Neural cell (in vitro differentiated cells): ENCODE results near the gene PPP1R3D. TPM values are rescaled to one million over a fixed set of nuclear protein-coding genes. Genes with fewer than 3 reads are reported as not detected.
A peak's percentile ranks its signal among the peaks of the same experiment; 100 is the strongest.

Experiments
- H2AFZ ChIP-seq: fragments of 200-600, 300-800 bp; sonication (generic), shearing (Covaris generic); 2 replicates; pipeline ENCODE4 v1.6.0; 2014; ENCODE audit warnings: low read depth, mild to moderate bottlenecking, antibody characterized with exemption, low read length, moderate library complexity
- H3F3A ChIP-seq: fragments of 200-600 bp; shearing (Covaris generic); 2 replicates; pipeline ENCODE4 v1.6.1; 2016; ENCODE audit warnings: mild to moderate bottlenecking, moderate library complexity, mixed read lengths, antibody characterized with exemption, low read length; ENCODE audit not compliant: insufficient read depth, poor library complexity, severe bottlenecking
- H3K27ac ChIP-seq: fragments of 200-600, 300-800 bp; sonication (generic), shearing (Covaris generic); 2 replicates; pipeline ENCODE4 v1.5.1; 2014; ENCODE audit warnings: mild to moderate bottlenecking, low read length, moderate library complexity
- H3K27me3 ChIP-seq: fragments of 300-800, 200-600 bp; sonication (generic), shearing (Covaris generic); 2 replicates; pipeline ENCODE4 v1.6.0; 2014; ENCODE audit warnings: mild to moderate bottlenecking, low read depth, low read length, moderate library complexity; ENCODE audit not compliant: insufficient read depth
- H3K36me3 ChIP-seq: fragments of 300-800, 200-600 bp; sonication (generic), shearing (Covaris generic); 2 replicates; pipeline ENCODE4 v1.5.1; 2014; ENCODE audit warnings: mild to moderate bottlenecking, antibody characterized with exemption, low read length, moderate library complexity; ENCODE audit not compliant: insufficient read depth
- H3K4me2 ChIP-seq: fragments of 300-800, 200-600 bp; sonication (generic), shearing (Covaris generic); 2 replicates; pipeline ENCODE4 v1.6.0; 2014; ENCODE audit warnings: mild to moderate bottlenecking, low read length
- H3K4me3 ChIP-seq: fragments of 300-800, 200-600 bp; sonication (generic), shearing (Covaris generic); 2 replicates; pipeline ENCODE4 v1.5.1; 2014; ENCODE audit warnings: mild to moderate bottlenecking, low read length, moderate library complexity
- H3K79me2 ChIP-seq: fragments of 200-600 bp; shearing (Covaris generic); replicated peaks from 2 replicates; pipeline ENCODE4 v1.6.0; 2014; ENCODE audit warnings: mild to moderate bottlenecking, low read length, moderate library complexity; ENCODE audit not compliant: insufficient read depth
- H3K9ac ChIP-seq: fragments of 300-800, 200-600 bp; sonication (generic), shearing (Covaris generic); 2 replicates; pipeline ENCODE4 v1.6.1; 2016; ENCODE audit warnings: mild to moderate bottlenecking, low read length, mixed read lengths
- H3K9me2 ChIP-seq: fragments of 200-600 bp; shearing (Covaris generic); 2 replicates; pipeline ENCODE4 v1.6.1; 2016; ENCODE audit warnings: mild to moderate bottlenecking, low read length, mixed read lengths; ENCODE audit not compliant: insufficient read depth
- H3K9me3 ChIP-seq: fragments of 200-600, 300-800 bp; sonication (generic), shearing (Covaris generic); 2 replicates; pipeline ENCODE4 v1.6.1; 2016; ENCODE audit warnings: mild to moderate bottlenecking, mixed run types, low read length, moderate library complexity, mixed read lengths
- H4K20me1 ChIP-seq: fragments of 200-600 bp; shearing (Covaris generic); 2 replicates; pipeline ENCODE4 v1.6.1; 2016; ENCODE audit warnings: mild to moderate bottlenecking, mixed run types; ENCODE audit not compliant: insufficient read depth
- EP300 ChIP-seq: fragments of 450-650 bp; conservative IDR thresholded peaks from 2 replicates; pipeline ENCODE4 v1.6.1; 2014; ENCODE audit warnings: antibody characterized with exemption, mild to moderate bottlenecking, moderate library complexity; ENCODE audit not compliant: poor library complexity, severe bottlenecking
- EZH2 ChIP-seq: fragments of 200-600, 300-800 bp; shearing (Covaris generic), sonication (generic); IDR thresholded peaks from 2 replicates; pipeline ENCODE4 v1.6.1; 2014; ENCODE audit warnings: antibody characterized with exemption, low read length, borderline replicate concordance, mild to moderate bottlenecking; ENCODE audit not compliant: insufficient read depth, poor library complexity, severe bottlenecking
- MXI1 ChIP-seq: fragments of 450-650 bp; conservative IDR thresholded peaks from 2 replicates; pipeline ENCODE4 v1.6.1; 2014; ENCODE audit warnings: antibody characterized with exemption, mild to moderate bottlenecking; ENCODE audit not compliant: poor library complexity, severe bottlenecking
- POLR2AphosphoS5 ChIP-seq: IDR thresholded peaks from 2 replicates; pipeline ENCODE4 v1.6.1; 2012
- RAD21 ChIP-seq: fragments of 450-650 bp; conservative IDR thresholded peaks from 2 replicates; pipeline ENCODE4 v1.6.1; 2014; ENCODE audit warnings: antibody characterized with exemption, mild to moderate bottlenecking, moderate library complexity
- TAF1 ChIP-seq: IDR thresholded peaks from 2 replicates; pipeline ENCODE4 v1.6.1; 2012; ENCODE audit warnings: low read depth
- polyA plus RNA-seq: library from polyadenylated mRNA; depleted of rRNA; stranded (reverse); fragments of >200 nt; gene quantifications from 2 replicates; pipeline ENCODE4 v1.2.3, GENCODE V29; 2014
- TF ChIP-seq, protein P1 (sequence below): fragments of 450-650 bp; IDR thresholded peaks from 2 replicates; pipeline ENCODE4 v1.5.1; 2014; ENCODE audit warnings: antibody characterized with exemption, mild to moderate bottlenecking, moderate library complexity; ENCODE audit not compliant: poor library complexity, severe bottlenecking
- TF ChIP-seq, protein P2 (sequence below): IDR thresholded peaks from 2 replicates; pipeline ENCODE4 v1.6.1; 2012; ENCODE audit warnings: borderline replicate concordance

The PPP1R3D gene
- polyA plus RNA-seq, 1 donor from 2014 or later = 1.6 TPM

DNA sequence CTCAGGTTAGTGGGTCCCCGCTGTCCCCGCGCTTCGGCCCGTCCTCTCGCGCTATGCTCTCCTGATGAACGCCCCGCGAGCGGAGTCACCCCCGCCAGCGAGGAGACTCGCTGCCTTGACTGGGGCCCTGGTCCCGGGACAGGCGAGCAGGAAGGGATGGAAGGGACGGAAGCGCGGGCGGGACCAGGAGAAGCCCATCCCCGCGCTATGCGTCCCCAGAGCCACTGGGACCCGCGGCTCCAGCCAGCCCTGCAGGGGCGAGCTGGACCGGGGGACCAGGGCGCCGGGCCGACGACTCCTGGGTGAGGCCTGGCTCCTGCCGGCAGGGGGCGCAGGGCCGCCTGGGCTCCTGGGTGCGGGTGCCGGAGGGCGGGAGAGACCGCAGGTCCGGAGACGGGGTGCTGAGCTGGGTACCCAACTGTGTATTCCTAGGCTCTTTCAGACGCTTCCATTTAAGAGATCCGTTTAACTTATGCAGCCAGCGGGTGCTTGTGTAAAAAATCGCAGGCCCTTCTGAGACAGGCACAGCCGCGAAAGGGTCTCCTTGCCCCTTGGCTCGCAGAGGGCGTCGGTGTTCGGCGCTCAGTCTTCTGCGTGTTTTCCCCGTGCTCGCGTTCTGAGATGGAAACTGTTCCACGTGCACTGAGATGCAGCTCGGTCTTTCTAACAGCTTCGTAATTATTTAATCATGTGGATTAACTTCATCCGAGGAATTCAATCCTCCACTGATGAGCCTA lies 6.1 kb downstream of the PPP1R3D start:
- Histone ChIP-seq H3K4me3 (peak overlapping the region; percentile 50), H3K9me3 (no peaks in the 10 kb centered on the region), H2AFZ (no peak overlapping the region), H3K9me2 (no peaks in the 10 kb centered on the region), H3K27ac (no peak overlapping the region), H3K36me3 (no peaks in the 10 kb centered on the region), H3K79me2 (no peaks in the 10 kb centered on the region), H3F3A (no peaks in the 10 kb centered on the region), H3K27me3 (no peaks in the 10 kb centered on the region), H3K9ac (no peak overlapping the region), H4K20me1 (no peaks in the 10 kb centered on the region), H3K4me2 (no peak overlapping the region)
- TF ChIP-seq RAD21 (no peak), EP300 (no peak), MXI1 (no peak)
- TF ChIP-seq, protein P1, sequence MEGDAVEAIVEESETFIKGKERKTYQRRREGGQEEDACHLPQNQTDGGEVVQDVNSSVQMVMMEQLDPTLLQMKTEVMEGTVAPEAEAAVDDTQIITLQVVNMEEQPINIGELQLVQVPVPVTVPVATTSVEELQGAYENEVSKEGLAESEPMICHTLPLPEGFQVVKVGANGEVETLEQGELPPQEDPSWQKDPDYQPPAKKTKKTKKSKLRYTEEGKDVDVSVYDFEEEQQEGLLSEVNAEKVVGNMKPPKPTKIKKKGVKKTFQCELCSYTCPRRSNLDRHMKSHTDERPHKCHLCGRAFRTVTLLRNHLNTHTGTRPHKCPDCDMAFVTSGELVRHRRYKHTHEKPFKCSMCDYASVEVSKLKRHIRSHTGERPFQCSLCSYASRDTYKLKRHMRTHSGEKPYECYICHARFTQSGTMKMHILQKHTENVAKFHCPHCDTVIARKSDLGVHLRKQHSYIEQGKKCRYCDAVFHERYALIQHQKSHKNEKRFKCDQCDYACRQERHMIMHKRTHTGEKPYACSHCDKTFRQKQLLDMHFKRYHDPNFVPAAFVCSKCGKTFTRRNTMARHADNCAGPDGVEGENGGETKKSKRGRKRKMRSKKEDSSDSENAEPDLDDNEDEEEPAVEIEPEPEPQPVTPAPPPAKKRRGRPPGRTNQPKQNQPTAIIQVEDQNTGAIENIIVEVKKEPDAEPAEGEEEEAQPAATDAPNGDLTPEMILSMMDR = peak; percentile 48

DNA sequence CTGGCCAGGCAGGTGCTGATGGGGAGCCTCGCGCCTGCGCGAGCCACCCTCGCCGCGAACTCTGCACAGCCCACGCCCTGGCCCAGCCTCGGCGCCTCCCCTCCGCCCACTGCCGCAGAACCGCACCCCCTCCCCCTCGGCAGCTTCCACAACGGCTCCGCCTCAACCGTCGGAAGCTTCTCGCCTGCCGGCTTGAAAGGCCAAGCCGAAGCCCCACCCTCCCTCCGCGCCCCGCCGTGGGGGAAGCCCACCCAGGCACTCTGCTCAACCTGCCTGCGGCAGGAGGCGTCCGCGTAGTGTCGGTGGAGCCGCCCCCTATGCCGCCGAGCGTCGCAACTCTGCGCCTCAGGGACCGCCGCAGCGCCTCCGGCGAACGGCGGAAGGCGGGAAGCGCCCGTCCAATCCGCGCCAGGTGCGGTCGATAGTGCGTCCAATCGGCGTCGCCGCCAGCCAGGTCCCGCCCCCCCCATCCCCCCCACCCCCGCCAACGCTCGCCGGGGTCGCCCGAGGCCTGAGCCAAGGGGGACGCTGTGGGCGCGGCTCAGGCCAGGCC lies 6.7 kb downstream of the PPP1R3D start, which contains the start of gene SYCP2:
SYCP2 (minus strand) TSS at position 342 of the 553 bp plus-strand sequence. CDS start 11,224 bp downstream, outside the sequence.
- Histone ChIP-seq H3K27ac (no peak within 1 kb of the TSS), H2AFZ (no peak within 1 kb of the TSS), H3F3A (no peaks in the 10 kb centered on the region)

More for the DNA sequence above, 6.7 kb downstream of the PPP1R3D start, which contains the start of gene SYCP2:
- no peak within 1 kb of the TSS for H3K9ac ChIP-seq
- no peaks in the 10 kb centered on the region for H3K27me3 ChIP-seq
- H4K20me1 ChIP-seq = no peaks in the 10 kb centered on the region
- H3K4me3 ChIP-seq = peak within 1 kb of the TSS; percentile 50
- no peaks in the 10 kb centered on the region for H3K9me2 ChIP-seq
- no peaks in the 10 kb centered on the region for H3K9me3 ChIP-seq
- no peaks in the 10 kb centered on the region for H3K79me2 ChIP-seq
- no peak within 1 kb of the TSS for H3K4me2 ChIP-seq
- no peaks in the 10 kb centered on the region for H3K36me3 ChIP-seq
- TF ChIP-seq POLR2AphosphoS5 (no peak), EP300 (no peak), MXI1 (no peak), EZH2 (no peak), RAD21 (no peak), TAF1 (no peak)
- TF ChIP-seq, protein P1 = no peak
- TF ChIP-seq, protein P2, sequence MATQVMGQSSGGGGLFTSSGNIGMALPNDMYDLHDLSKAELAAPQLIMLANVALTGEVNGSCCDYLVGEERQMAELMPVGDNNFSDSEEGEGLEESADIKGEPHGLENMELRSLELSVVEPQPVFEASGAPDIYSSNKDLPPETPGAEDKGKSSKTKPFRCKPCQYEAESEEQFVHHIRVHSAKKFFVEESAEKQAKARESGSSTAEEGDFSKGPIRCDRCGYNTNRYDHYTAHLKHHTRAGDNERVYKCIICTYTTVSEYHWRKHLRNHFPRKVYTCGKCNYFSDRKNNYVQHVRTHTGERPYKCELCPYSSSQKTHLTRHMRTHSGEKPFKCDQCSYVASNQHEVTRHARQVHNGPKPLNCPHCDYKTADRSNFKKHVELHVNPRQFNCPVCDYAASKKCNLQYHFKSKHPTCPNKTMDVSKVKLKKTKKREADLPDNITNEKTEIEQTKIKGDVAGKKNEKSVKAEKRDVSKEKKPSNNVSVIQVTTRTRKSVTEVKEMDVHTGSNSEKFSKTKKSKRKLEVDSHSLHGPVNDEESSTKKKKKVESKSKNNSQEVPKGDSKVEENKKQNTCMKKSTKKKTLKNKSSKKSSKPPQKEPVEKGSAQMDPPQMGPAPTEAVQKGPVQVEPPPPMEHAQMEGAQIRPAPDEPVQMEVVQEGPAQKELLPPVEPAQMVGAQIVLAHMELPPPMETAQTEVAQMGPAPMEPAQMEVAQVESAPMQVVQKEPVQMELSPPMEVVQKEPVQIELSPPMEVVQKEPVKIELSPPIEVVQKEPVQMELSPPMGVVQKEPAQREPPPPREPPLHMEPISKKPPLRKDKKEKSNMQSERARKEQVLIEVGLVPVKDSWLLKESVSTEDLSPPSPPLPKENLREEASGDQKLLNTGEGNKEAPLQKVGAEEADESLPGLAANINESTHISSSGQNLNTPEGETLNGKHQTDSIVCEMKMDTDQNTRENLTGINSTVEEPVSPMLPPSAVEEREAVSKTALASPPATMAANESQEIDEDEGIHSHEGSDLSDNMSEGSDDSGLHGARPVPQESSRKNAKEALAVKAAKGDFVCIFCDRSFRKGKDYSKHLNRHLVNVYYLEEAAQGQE = no peak
